Smooth muscle cell (in vitro differentiated cells): ENCODE data around the gene PRAC2. TPM values are rescaled to one million over a fixed set of nuclear protein-coding genes. Genes with fewer than 3 reads are reported as not detected.

ENCODE experiments used
- DNase-seq: peaks from one replicate; lab custom pipeline; 2025; ENCODE audit not compliant: unreplicated experiment; lab: John Stamatoyannopoulos, UW
- H2AFZ ChIP-seq: fragments of 200-600 bp; sonication (generic); 2 replicates; pipeline ENCODE4 v1.6.0; 2016; ENCODE audit warnings: antibody characterized with exemption, low read depth, mild to moderate bottlenecking
- H3F3A ChIP-seq: fragments of 200-600 bp; sonication (generic); 2 replicates; pipeline ENCODE4 v1.6.0; 2017; ENCODE audit warnings: antibody characterized with exemption, low read depth
- H3K27ac ChIP-seq: fragments of 200-600 bp; sonication (generic); 2 replicates; pipeline ENCODE4 v1.5.1; 2016; ENCODE audit warnings: low read depth, mild to moderate bottlenecking
- H3K27me3 ChIP-seq: fragments of 200-600 bp; sonication (generic); 2 replicates; pipeline ENCODE4 v1.6.1; 2016; ENCODE audit warnings: low read depth, mild to moderate bottlenecking
- H3K36me3 ChIP-seq: fragments of 200-600 bp; sonication (generic); 2 replicates; pipeline ENCODE4 v1.5.1; 2016; ENCODE audit warnings: low read depth
- H3K4me1 ChIP-seq: fragments of 200-600 bp; sonication (generic); 2 replicates; pipeline ENCODE4 v1.5.1; 2016; ENCODE audit warnings: low read depth
- H3K4me2 ChIP-seq: fragments of 200-600 bp; sonication (generic); 2 replicates; pipeline ENCODE4 v1.6.0; 2016; ENCODE audit warnings: mild to moderate bottlenecking
- H3K4me3 ChIP-seq: fragments of 200-600 bp; sonication (generic); 2 replicates; pipeline ENCODE4 v1.5.1; 2016; ENCODE audit warnings: mild to moderate bottlenecking
- H3K79me2 ChIP-seq: fragments of 200-600 bp; sonication (generic); 2 replicates; pipeline ENCODE4 v1.6.0; 2016; ENCODE audit warnings: low read depth, mild to moderate bottlenecking
- H3K9ac ChIP-seq: fragments of 200-600 bp; sonication (generic); 2 replicates; pipeline ENCODE4 v1.6.0; 2016; ENCODE audit warnings: low read depth
- H3K9me3 ChIP-seq: fragments of 200-600 bp; sonication (generic); replicated peaks from 2 replicates; pipeline ENCODE4 v1.5.1; 2016; ENCODE audit warnings: low read depth
- H4K20me1 ChIP-seq: fragments of 200-600 bp; sonication (generic); 2 replicates; pipeline ENCODE4 v1.6.0; 2016; ENCODE audit warnings: low read depth
- WGBS: methylation state at CpG from one replicate; pipeline ENCODE4 v1.1.7; 2016; ENCODE audit warnings: low lambda C conversion rate; 5-methylcytosine and 5-hydroxymethylcytosine counted together
- polyA plus RNA-seq: library from polyadenylated mRNA; unstranded; fragments of >200 nt; fragmentation: Nextera tagmentation; extraction: Ambion mirVana; gene quantifications from 2 replicates; pipeline ENCODE4 v1.2.1, GENCODE V29; 2016
- total RNA-seq: library from RNA; depleted of rRNA; stranded (reverse); fragments of >200 nt; gene quantifications from 2 replicates; pipeline ENCODE4 v1.2.3, GENCODE V29; 2014
- TF ChIP-seq, protein P1 (sequence below): fragments of 200-600 bp; sonication (generic); IDR thresholded peaks from 2 replicates; pipeline ENCODE4 v1.5.1; 2017; ENCODE audit warnings: borderline replicate concordance, mild to moderate bottlenecking, antibody characterized with exemption; ENCODE audit not compliant: insufficient read depth, poor library complexity, severe bottlenecking

The PRAC2 gene
- total and polyA plus RNA-seq, 2 experiments from 2014 or later = 3.5 to 7.8 TPM

DNA sequence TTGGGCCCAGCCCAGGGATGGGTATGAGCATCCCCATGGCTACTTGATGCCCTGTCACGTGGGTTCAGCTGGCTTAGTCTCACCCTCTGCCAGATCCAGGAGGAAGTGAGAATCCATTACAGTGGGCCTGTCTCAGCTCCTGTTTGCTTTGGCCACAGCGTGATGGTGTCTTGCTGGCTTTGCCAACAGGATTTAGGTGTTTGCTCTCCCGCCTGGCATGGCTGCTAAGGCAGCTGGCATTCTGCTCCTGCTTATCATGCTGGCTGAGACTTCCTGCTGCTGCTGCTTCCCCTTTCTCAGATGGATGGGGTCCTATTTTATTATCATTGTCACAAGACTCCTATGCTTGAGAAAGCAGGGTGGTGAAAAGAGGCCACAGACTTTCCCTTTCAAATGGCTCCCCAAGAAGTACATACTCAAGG is 33.9 kb downstream of the PRAC2 start:
- no peaks in the 10 kb centered on the region for H3F3A ChIP-seq
- DNase-seq = no peak
- no peaks in the 10 kb centered on the region for H3K9me3 ChIP-seq
- H3K36me3 ChIP-seq = no peaks in the 10 kb centered on the region
- H3K4me1 ChIP-seq = peaks cover 8% of the 10 kb centered on the region
- 84% methylated on average over 3 of the region's 3 CpGs for WGBS
- H2AFZ ChIP-seq = no peak overlapping the region
- no peak overlapping the region for H3K4me2 ChIP-seq
- H4K20me1 ChIP-seq = no peaks in the 10 kb centered on the region
- H3K27ac ChIP-seq = no peak overlapping the region
- TF ChIP-seq, protein P1, sequence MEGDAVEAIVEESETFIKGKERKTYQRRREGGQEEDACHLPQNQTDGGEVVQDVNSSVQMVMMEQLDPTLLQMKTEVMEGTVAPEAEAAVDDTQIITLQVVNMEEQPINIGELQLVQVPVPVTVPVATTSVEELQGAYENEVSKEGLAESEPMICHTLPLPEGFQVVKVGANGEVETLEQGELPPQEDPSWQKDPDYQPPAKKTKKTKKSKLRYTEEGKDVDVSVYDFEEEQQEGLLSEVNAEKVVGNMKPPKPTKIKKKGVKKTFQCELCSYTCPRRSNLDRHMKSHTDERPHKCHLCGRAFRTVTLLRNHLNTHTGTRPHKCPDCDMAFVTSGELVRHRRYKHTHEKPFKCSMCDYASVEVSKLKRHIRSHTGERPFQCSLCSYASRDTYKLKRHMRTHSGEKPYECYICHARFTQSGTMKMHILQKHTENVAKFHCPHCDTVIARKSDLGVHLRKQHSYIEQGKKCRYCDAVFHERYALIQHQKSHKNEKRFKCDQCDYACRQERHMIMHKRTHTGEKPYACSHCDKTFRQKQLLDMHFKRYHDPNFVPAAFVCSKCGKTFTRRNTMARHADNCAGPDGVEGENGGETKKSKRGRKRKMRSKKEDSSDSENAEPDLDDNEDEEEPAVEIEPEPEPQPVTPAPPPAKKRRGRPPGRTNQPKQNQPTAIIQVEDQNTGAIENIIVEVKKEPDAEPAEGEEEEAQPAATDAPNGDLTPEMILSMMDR = no peak
- no peak overlapping the region for H3K4me3 ChIP-seq
- H3K27me3 ChIP-seq = peaks cover 87% of the 10 kb centered on the region
- H3K9ac ChIP-seq = no peak overlapping the region
- H3K79me2 ChIP-seq = no peaks in the 10 kb centered on the region

DNA sequence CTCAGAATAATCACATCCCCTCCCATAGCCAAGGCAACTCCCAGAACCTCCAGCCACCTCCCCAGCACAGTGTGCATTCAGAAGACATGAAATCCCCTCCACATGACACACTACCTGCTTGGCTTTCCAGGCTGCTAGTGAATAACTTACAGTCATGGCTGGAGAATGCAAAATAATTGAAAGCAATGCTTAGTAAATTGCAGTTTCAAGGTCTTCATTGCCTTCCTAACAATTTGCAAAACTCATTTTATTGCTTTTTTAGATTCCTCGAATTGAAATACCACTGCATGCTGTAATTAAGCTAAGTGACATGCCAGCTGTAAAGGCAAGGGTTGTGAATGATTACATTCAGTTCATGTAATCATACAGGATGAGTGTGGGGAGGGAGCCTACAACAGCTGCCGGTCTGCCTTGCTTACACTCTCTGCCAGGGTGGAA is 34.6 kb downstream of the PRAC2 start:
- DNase-seq = no peak
- 52% methylated on average over 2 of the region's 2 CpGs for WGBS
- no peaks in the 10 kb centered on the region for H3K36me3 ChIP-seq

DNA sequence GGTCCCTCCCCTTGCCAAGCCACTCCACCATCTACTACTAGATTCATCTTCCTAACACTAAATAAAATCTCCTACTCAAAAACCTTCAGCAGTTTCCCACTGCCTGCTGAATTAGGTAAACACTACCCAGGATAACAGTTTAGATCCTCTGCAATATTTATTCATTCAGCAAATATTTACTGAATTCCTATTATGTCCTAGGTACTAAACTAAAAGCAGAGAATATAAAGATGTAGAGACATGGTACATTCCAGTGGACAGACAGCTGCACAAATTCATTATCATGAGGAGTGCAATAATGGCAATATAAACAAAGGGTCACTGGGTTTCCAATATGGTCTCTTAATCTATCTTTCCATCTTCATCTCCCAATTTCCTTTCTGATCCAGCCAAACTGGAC is 36.3 kb downstream of the PRAC2 start:
- Histone ChIP-seq H3F3A (no peaks in the 10 kb centered on the region), H3K27me3 (peaks cover 87% of the 10 kb centered on the region), H2AFZ (no peak overlapping the region), H3K4me2 (no peak overlapping the region), H3K4me3 (no peak overlapping the region), H4K20me1 (no peaks in the 10 kb centered on the region), H3K27ac (no peak overlapping the region), H3K9me3 (no peaks in the 10 kb centered on the region), H3K4me1 (peaks cover 8% of the 10 kb centered on the region), H3K9ac (no peak overlapping the region), H3K36me3 (no peaks in the 10 kb centered on the region), H3K79me2 (no peaks in the 10 kb centered on the region)
- TF ChIP-seq, protein P1 = no peak
- no peak for DNase-seq

More for the DNA sequence above, 34.6 kb downstream of the PRAC2 start:
- Histone ChIP-seq H3K4me1 (peaks cover 8% of the 10 kb centered on the region), H3K4me2 (no peak overlapping the region), H3K9me3 (no peaks in the 10 kb centered on the region), H3K27ac (no peak overlapping the region), H4K20me1 (no peaks in the 10 kb centered on the region), H3K4me3 (no peak overlapping the region), H3K9ac (no peak overlapping the region), H3F3A (no peaks in the 10 kb centered on the region), H3K79me2 (no peaks in the 10 kb centered on the region), H2AFZ (no peak overlapping the region), H3K27me3 (peaks cover 87% of the 10 kb centered on the region)
- TF ChIP-seq, protein P1 = no peak

DNA sequence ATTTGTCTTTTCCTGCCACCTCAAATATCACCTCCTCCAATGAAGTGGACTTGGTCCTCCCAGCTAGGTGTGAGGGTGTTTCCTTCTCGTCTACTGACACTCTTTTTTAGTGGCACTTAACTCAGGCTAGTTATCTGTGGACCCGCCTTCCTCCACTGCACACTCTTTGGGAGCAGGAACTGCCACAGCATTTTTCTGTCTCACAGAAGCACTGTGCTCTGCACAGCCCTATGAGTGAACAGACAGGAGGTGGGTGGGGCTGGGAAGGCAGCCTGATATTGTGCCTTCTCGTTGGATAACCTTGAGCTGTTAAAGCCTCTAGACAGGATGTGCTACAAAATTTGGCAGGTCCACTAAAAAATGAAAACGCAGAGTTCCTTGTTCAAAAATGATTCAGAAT is 37.4 kb downstream of the PRAC2 start:
- Histone ChIP-seq H2AFZ (no peak overlapping the region), H4K20me1 (no peaks in the 10 kb centered on the region), H3K36me3 (no peaks in the 10 kb centered on the region), H3K27me3 (peaks cover 78% of the 10 kb centered on the region), H3K9ac (no peak overlapping the region), H3K4me2 (no peak overlapping the region), H3K9me3 (no peaks in the 10 kb centered on the region), H3F3A (no peaks in the 10 kb centered on the region), H3K27ac (no peak overlapping the region), H3K4me3 (no peak overlapping the region), H3K4me1 (no peaks in the 10 kb centered on the region), H3K79me2 (no peaks in the 10 kb centered on the region)
- WGBS = 59% methylated on average over 4 of the region's 4 CpGs
- TF ChIP-seq, protein P1 = no peak
- no peak for DNase-seq
